SK-N-SH (cell line): ENCODE results near the gene CTNNA3. TPM values are rescaled to one million over a fixed set of nuclear protein-coding genes. Genes with fewer than 3 reads are reported as not detected.

Experiments used
- CTCF ChIA-PET: fragments of 300-600, 350-600 bp; formaldehyde crosslinking; extraction: SDS; loops from one replicate; lab custom pipeline; 2021; lab: Yijun Ruan, JAX
- POLR2A ChIA-PET: fragments of 350-600 bp; sonication (Branson Sonifier 250); formaldehyde crosslinking; extraction: SDS; loops from one replicate; lab custom pipeline; 2020; ENCODE audit warnings: antibody characterized with exemption, inconsistent platforms; lab: Yijun Ruan, JAX
- DNase-seq: peaks from one replicate; pipeline ENCODE4 v3.0.0; 2012
- H2AFZ ChIP-seq: fragments of 200-600 bp; sonication (generic); 2 replicates; pipeline ENCODE4 v1.8.1; 2016; ENCODE audit warnings: antibody characterized with exemption, mild to moderate bottlenecking, low read depth
- H3F3A ChIP-seq: fragments of 200-600 bp; sonication (generic); replicated peaks from 2 replicates; pipeline ENCODE3; 2016; ENCODE audit warnings: antibody characterized with exemption, mild to moderate bottlenecking; ENCODE audit not compliant: insufficient read depth
- H3K27ac ChIP-seq, 2 experiments: fragments of 200-500 bp in 1 of 2; fragments of 200-600 bp in 1 of 2; sonication (Bioruptor generic) in 1 of 2; sonication (generic), shearing (Covaris generic) in 1 of 2; 2 replicates each; pipeline versions ENCODE4 v1.5.1 to v1.6.1; 2014 to 2016; ENCODE audit warnings: low read depth in 2 of 2, inconsistent platforms in 1 of 2, low read length in 1 of 2, mild to moderate bottlenecking in 1 of 2, mixed read lengths in 1 of 2
- H3K27me3 ChIP-seq: fragments of 200-600 bp; sonication (generic), shearing (Covaris generic); 2 replicates; pipeline ENCODE4 v1.6.1; 2016; ENCODE audit warnings: mixed run types; ENCODE audit not compliant: insufficient read depth
- H3K36me3 ChIP-seq, 2 experiments: fragments of 200-500 bp in 1 of 2; fragments of 200-600 bp in 1 of 2; sonication (Bioruptor generic) in 1 of 2; sonication (generic) in 1 of 2; replicated peaks in 1 of 2; 2 replicates each; pipeline versions ENCODE3 to v1.5.1; 2014 to 2016; ENCODE audit warnings: low read length in 1 of 2, mild to moderate bottlenecking in 1 of 2; ENCODE audit not compliant: insufficient read depth in 2 of 2, control insufficient read depth in 1 of 2
- H3K4me1 ChIP-seq, 2 experiments: fragments of 200-500 bp in 1 of 2; fragments of 200-600 bp in 1 of 2; sonication (Bioruptor generic) in 1 of 2; sonication (generic), shearing (Covaris generic) in 1 of 2; 2 replicates each; pipeline versions ENCODE4 v1.5.1 to v1.6.1; 2014 to 2016; ENCODE audit warnings: low read depth in 1 of 2, low read length in 1 of 2, mixed run types in 1 of 2; ENCODE audit not compliant: insufficient read depth in 2 of 2, control insufficient read depth in 1 of 2
- H3K4me2 ChIP-seq: fragments of 200-600 bp; sonication (generic), shearing (Covaris generic); 2 replicates; pipeline ENCODE4 v1.6.1; 2017; ENCODE audit warnings: mixed run types
- H3K4me3 ChIP-seq, 2 experiments: fragments of 200-500 bp in 1 of 2; fragments of 200-600 bp in 1 of 2; sonication (Bioruptor generic) in 1 of 2; sonication (generic), shearing (Covaris generic) in 1 of 2; 2 replicates each; pipeline versions ENCODE4 v1.5.1 to v1.8.1; 2014 to 2016; ENCODE audit warnings: low read depth in 2 of 2, inconsistent platforms in 1 of 2, low read length in 1 of 2, mild to moderate bottlenecking in 1 of 2, mixed read lengths in 1 of 2, moderate library complexity in 1 of 2
- H3K79me2 ChIP-seq: fragments of 200-600 bp; sonication (generic); 2 replicates; pipeline ENCODE4 v1.8.1; 2017; ENCODE audit warnings: mild to moderate bottlenecking; ENCODE audit not compliant: insufficient read depth
- H3K9ac ChIP-seq: fragments of 200-600 bp; sonication (generic); 2 replicates; pipeline ENCODE4 v1.6.1; 2017; ENCODE audit warnings: mixed run types
- H3K9me2 ChIP-seq: fragments of 200-600 bp; sonication (generic); 2 replicates; pipeline ENCODE4 v1.6.1; 2017; ENCODE audit warnings: mixed run types
- H3K9me3 ChIP-seq: fragments of 200-600 bp; sonication (generic); 2 replicates; pipeline ENCODE4 v1.6.1; 2017; ENCODE audit warnings: mixed run types, mild to moderate bottlenecking, moderate library complexity
- H4K20me1 ChIP-seq: fragments of 200-600 bp; sonication (generic); 2 replicates; pipeline ENCODE4 v1.6.1; 2017; ENCODE audit warnings: mild to moderate bottlenecking, mixed run types; ENCODE audit not compliant: insufficient read depth
- CHD2 ChIP-seq: fragments of 150-350 bp; IDR thresholded peaks from 2 replicates; pipeline ENCODE4 v1.6.1; 2018; ENCODE audit warnings: low read length; ENCODE audit not compliant: partially characterized antibody
- CTCF ChIP-seq: fragments of 200-600 bp; sonication (generic); IDR thresholded peaks from 2 replicates; pipeline ENCODE4 v1.6.1; 2017; ENCODE audit warnings: antibody characterized with exemption, mild to moderate bottlenecking, moderate library complexity
- EP300 ChIP-seq, 2 experiments: IDR thresholded peaks; 2 replicates each; pipeline versions ENCODE4 v1.4.0 to v1.6.1; 2012; ENCODE audit warnings: borderline replicate concordance in 1 of 2, low read depth in 1 of 2, low read length in 1 of 2
- FOXJ3 ChIP-seq: sonication (generic); formaldehyde crosslinking; IDR thresholded peaks from 2 replicates; pipeline ENCODE4 v1.5.1; 2020; ENCODE audit warnings: mild to moderate bottlenecking, missing genetic modification reagents
- FOXM1 ChIP-seq: IDR thresholded peaks from 2 replicates; pipeline ENCODE4 v1.4.0; 2012; ENCODE audit warnings: low read depth, mild to moderate bottlenecking
- IRF3 ChIP-seq: fragments of 150-350 bp; IDR thresholded peaks from 2 replicates; pipeline ENCODE4 v1.6.1; 2016; ENCODE audit warnings: mild to moderate bottlenecking, low read depth, low read length
- MEF2A ChIP-seq: IDR thresholded peaks from 2 replicates; pipeline ENCODE4 v1.4.0; 2012; ENCODE audit warnings: low read depth, borderline replicate concordance
- MXI1 ChIP-seq: IDR thresholded peaks from 2 replicates; pipeline ENCODE4 v1.6.1; 2012; ENCODE audit warnings: mild to moderate bottlenecking, low read depth, low read length, improper control_type of control experiment
- NFIC ChIP-seq: IDR thresholded peaks from 2 replicates; pipeline ENCODE4 v1.4.0; 2012; ENCODE audit warnings: borderline replicate concordance
- POLR2AphosphoS5 ChIP-seq: IDR thresholded peaks from 2 replicates; pipeline ENCODE4 v1.6.1; 2012; ENCODE audit warnings: low read depth, low read length
- RCOR1 ChIP-seq: fragments of 150-350 bp; IDR thresholded peaks from 2 replicates; pipeline ENCODE4 v1.6.1; 2017; ENCODE audit warnings: antibody characterized with exemption, low read length
- RFX5 ChIP-seq: IDR thresholded peaks from 2 replicates; pipeline ENCODE4 v1.6.1; 2012; ENCODE audit warnings: mild to moderate bottlenecking, improper control_type of control experiment, low read length
- SIN3A ChIP-seq: IDR thresholded peaks from 2 replicates; pipeline ENCODE4 v1.6.1; 2012; ENCODE audit warnings: low read depth, mild to moderate bottlenecking, low read length, moderate library complexity, borderline replicate concordance
- SMC3 ChIP-seq: IDR thresholded peaks from 2 replicates; pipeline ENCODE4 v1.6.1; 2012; ENCODE audit warnings: low read depth, low read length, improper control_type of control experiment
- TAF1 ChIP-seq: IDR thresholded peaks from 2 replicates; pipeline ENCODE4 v1.6.1; 2012; ENCODE audit warnings: low read depth, mild to moderate bottlenecking, low read length, moderate library complexity, borderline replicate concordance
- TCF12 ChIP-seq: IDR thresholded peaks from 2 replicates; pipeline ENCODE4 v1.4.0; 2012
- YY1 ChIP-seq: IDR thresholded peaks from 2 replicates; pipeline ENCODE4 v1.4.0; 2012; ENCODE audit warnings: low read depth, mild to moderate bottlenecking
- ZBTB33 ChIP-seq: IDR thresholded peaks from 2 replicates; pipeline ENCODE4 v1.4.0; 2012; ENCODE audit warnings: low read depth, borderline replicate concordance
- WGBS: methylation state at CpG from one replicate; pipeline ENCODE4 v1.1.6; 2017; ENCODE audit warnings: low lambda C conversion rate; 5-methylcytosine and 5-hydroxymethylcytosine counted together
- polyA plus RNA-seq, 3 experiments: library from polyadenylated mRNA; depleted of rRNA; stranded (reverse); fragments of >200 nt; gene quantifications; 2 replicates each; pipeline ENCODE4 v1.2.3, GENCODE V29; 2012

CTNNA3 gene
- polyA plus RNA-seq, 1 of the 3 experiments (the other 2 are of a cell fraction): not detected

GRCh38 chr10:66535439-66535838, 1160.6 kb downstream of the CTNNA3 start:
- H3K9me3 ChIP-seq: no peaks in the 10 kb centered on the region
- H2AFZ ChIP-seq: no peak overlapping the region
- POLR2A ChIA-PET: no interaction called here
- TF ChIP-seq YY1 (no peak), POLR2AphosphoS5 (no peak), MXI1 (no peak), CHD2 (no peak), RFX5 (no peak), ZBTB33 (no peak), EP300 (IDR thresholded peaks at IDR 0.05; ENCODE audit: borderline replicate concordance in 1 of 2, low read depth in 1 of 2, low read length in 1 of 2) (no peak), RCOR1 (no peak), IRF3 (no peak), FOXJ3 (CRISPR knock-in tag) (no peak), CTCF (no peak), TAF1 (no peak)
- TF ChIP-seq, all 33 proteins: peak for 0
- Histone ChIP-seq H3K36me3 (no peaks in the 10 kb centered on the region), H4K20me1 (no peaks in the 10 kb centered on the region), H3K4me3 (no peak overlapping the region), H3K9ac (no peak overlapping the region), H3K79me2 (no peaks in the 10 kb centered on the region), H3K9me2 (no peaks in the 10 kb centered on the region), H3K4me1 (no peaks in the 10 kb centered on the region), H3K4me2 (no peak overlapping the region), H3K27ac (no peak overlapping the region), H3F3A (no peaks in the 10 kb centered on the region), H3K27me3 (no peaks in the 10 kb centered on the region)
- CTCF ChIA-PET: no interaction called here
- 0% methylated on average over 1 of the region's 1 CpG for WGBS
- no peak for DNase-seq

GRCh38 chr10:66534866-66535265, 1161.1 kb downstream of the CTNNA3 start:
- H3K79me2 ChIP-seq: no peaks in the 10 kb centered on the region
- H3K36me3 ChIP-seq: no peaks in the 10 kb centered on the region
- H3K27me3 ChIP-seq: no peaks in the 10 kb centered on the region
- no peaks in the 10 kb centered on the region for H3F3A ChIP-seq
- no peak overlapping the region for H3K4me2 ChIP-seq
- H3K27ac ChIP-seq: no peak overlapping the region
- no peak overlapping the region for H3K4me3 ChIP-seq
- POLR2A ChIA-PET: no interaction called here
- H3K9me2 ChIP-seq: no peaks in the 10 kb centered on the region
- no peaks in the 10 kb centered on the region for H4K20me1 ChIP-seq
- H2AFZ ChIP-seq: no peak overlapping the region
- H3K9me3 ChIP-seq: no peaks in the 10 kb centered on the region
- no peaks in the 10 kb centered on the region for H3K4me1 ChIP-seq
- 11% methylated on average over 1 of the region's 1 CpG for WGBS
- H3K9ac ChIP-seq: no peak overlapping the region
- CTCF ChIA-PET: no interaction called here
- no peak for DNase-seq
- TF ChIP-seq TCF12 (no peak), IRF3 (no peak), NFIC (no peak), YY1 (no peak), CTCF (no peak), SMC3 (no peak), MEF2A (no peak), TAF1 (no peak), SIN3A (no peak), FOXM1 (no peak)
